ENCODE measurements around the gene KRTAP9-8.
A peak's percentile ranks its signal among the peaks of the same experiment; 100 is the strongest.
"Not testable (repeated sequence)": the region's sequence is repeated elsewhere in the genome, so short reads cannot be mapped to it uniquely, and the experiment has no call there.

KRTAP9-8 gene

GRCh38 chr17:41255381-41256290 lies 17.8 kb downstream of the KRTAP9-8 start, which contains the start of gene KRTAP9-9:
Gene KRTAP9-9, plus strand, starts transcription at chr17:41255384.
- DNase-seq: peak in 1 of 10 donors; percentile 69
- intact Hi-C loops (cut with DNase I): not testable (repeated sequence)

- intact Hi-C loops (cut with DNase I): no loop called here
- DNase-seq: no peak
Observed at GRCh38 chr17:41256291-41256685, 18.5 kb downstream of the KRTAP9-8 start.

GRCh38 chr17:41258406-41258805 lies 20.6 kb downstream of the KRTAP9-8 start:
- intact Hi-C loops (cut with DNase I): no loop called here
- DNase-seq: no peak

GRCh38 chr17:41263212-41263611 lies 25.4 kb downstream of the KRTAP9-8 start:
- intact Hi-C loops (cut with DNase I): no loop called here

GRCh38 chr17:41264599-41264998 lies 26.8 kb downstream of the KRTAP9-8 start:
- intact Hi-C loops (cut with DNase I): no loop called here
- DNase-seq: no peak

More at GRCh38 chr17:41263212-41263611, 25.4 kb downstream of the KRTAP9-8 start:
- no peak for DNase-seq

GRCh38 chr17:41265078-41265477 lies 27.3 kb downstream of the KRTAP9-8 start, which contains the start of gene KRTAP9-6:
Gene KRTAP9-6, plus strand, starts transcription at chr17:41265378. Its CDS starts 0 bp downstream, at chr17:41265378.
- intact Hi-C loops (cut with DNase I): no loop called here
- no peak for DNase-seq

- intact Hi-C loops (cut with DNase I): no loop called here
- no peak for DNase-seq
Observed at GRCh38 chr17:41267711-41268110, 29.9 kb downstream of the KRTAP9-8 start.

GRCh38 chr17:41271323-41271722 lies 33.5 kb downstream of the KRTAP9-8 start:
- intact Hi-C loops (cut with DNase I); DNase-seq: not testable (repeated sequence)

- no peak for DNase-seq
- intact Hi-C loops (cut with DNase I): no loop called here
Observed at GRCh38 chr17:41271858-41272257, 34.1 kb downstream of the KRTAP9-8 start.

- intact Hi-C loops (cut with DNase I): not testable (repeated sequence)
Observed at GRCh38 chr17:41275648-41276190, 37.9 kb downstream of the KRTAP9-8 start, which contains the start of gene KRTAP9-7. Gene KRTAP9-7, plus strand, starts transcription at chr17:41275698. Its CDS starts 0 bp downstream, at chr17:41275698.

GRCh38 chr17:41278176-41278955 lies 40.6 kb downstream of the KRTAP9-8 start:
- DNase-seq: no peak
- intact Hi-C loops (cut with DNase I): no loop called here

More at GRCh38 chr17:41275648-41276190, 37.9 kb downstream of the KRTAP9-8 start, which contains the start of gene KRTAP9-7:
- peak in 1 of 10 donors; percentile 75 for DNase-seq

- no peak for DNase-seq
- intact Hi-C loops (cut with DNase I): no loop called here
Observed at GRCh38 chr17:41284043-41284442, 46.2 kb downstream of the KRTAP9-8 start.

GRCh38 chr17:41284546-41284945 lies 46.7 kb downstream of the KRTAP9-8 start:
- no peak for DNase-seq
- intact Hi-C loops (cut with DNase I): no loop called here

- no peak for DNase-seq
- intact Hi-C loops (cut with DNase I): no loop called here
Observed at GRCh38 chr17:41287050-41287449, 49.3 kb downstream of the KRTAP9-8 start.
